Type B pancreatic cell (in vitro differentiated cells): Measurements from ENCODE around the gene CD244. TPM values are rescaled to one million over a fixed set of nuclear protein-coding genes. Genes with fewer than 3 reads are reported as not detected.

Source experiments
- DNase-seq: peaks from one replicate; pipeline ENCODE4 v3.0.0; 2021; ENCODE audit warnings: mixed read lengths; ENCODE audit not compliant: unreplicated experiment; ENCODE audit errors: extremely low spot score
- H3K27ac Mint-ChIP-seq: 2 replicates; pipeline ENCODE4 v1.8.0; 2021; ENCODE audit warnings: mild to moderate bottlenecking, mixed read lengths
- H3K27me3 Mint-ChIP-seq: 2 replicates; pipeline ENCODE4 v1.8.0; 2021; ENCODE audit warnings: mixed read lengths
- H3K36me3 Mint-ChIP-seq: 2 replicates; pipeline ENCODE4 v1.8.0; 2021; ENCODE audit warnings: mixed read lengths
- H3K4me1 Mint-ChIP-seq: one replicate; pipeline ENCODE4 v1.8.0; 2021; ENCODE audit warnings: mixed read lengths; ENCODE audit not compliant: unreplicated experiment
- H3K4me3 Mint-ChIP-seq: 2 replicates; pipeline ENCODE4 v1.8.0; 2021; ENCODE audit warnings: mild to moderate bottlenecking, mixed read lengths
- H3K9me3 Mint-ChIP-seq: 2 replicates; pipeline ENCODE4 v1.8.0; 2021; ENCODE audit warnings: mixed read lengths
- total RNA-seq: library from RNA; stranded (reverse); gene quantifications from 2 replicates; pipeline ENCODE4 v1.2.1, GENCODE V29; 2021; ENCODE audit warnings: low replicate concordance
- TF ChIP-seq, protein P1 (sequence below): fragments of 200-600 bp; sonication (generic); conservative IDR thresholded peaks from 2 replicates; pipeline ENCODE4 v1.5.0; 2021; ENCODE audit warnings: antibody characterized with exemption, mild to moderate bottlenecking

Gene CD244
- total RNA-seq, 1 donor from 2014 or later: 0.56 TPM

DNA sequence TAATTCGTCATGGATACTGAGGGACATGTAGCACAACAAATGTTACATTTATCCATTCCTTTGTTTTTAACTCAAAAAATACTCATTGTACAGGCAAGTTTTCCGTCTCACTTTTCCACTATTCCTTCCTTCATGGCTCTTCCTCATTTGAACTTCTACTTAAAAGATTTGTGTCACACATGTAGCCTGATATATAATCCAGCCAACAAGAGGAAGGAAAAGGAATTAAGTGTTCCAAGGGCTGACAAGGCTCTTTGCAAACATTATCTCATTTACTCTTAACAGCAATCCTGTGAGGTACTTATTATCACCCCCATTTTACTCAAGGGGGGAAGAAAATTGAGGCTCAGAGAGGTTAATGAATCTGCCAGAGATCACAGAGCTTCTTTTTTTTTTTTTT, 22.9 kb downstream of the CD244 start:
- no peak overlapping the region for H3K4me3 Mint-ChIP-seq
- H3K36me3 Mint-ChIP-seq: no peaks in the 10 kb centered on the region
- no peaks in the 10 kb centered on the region for H3K4me1 Mint-ChIP-seq
- TF ChIP-seq, protein P1, sequence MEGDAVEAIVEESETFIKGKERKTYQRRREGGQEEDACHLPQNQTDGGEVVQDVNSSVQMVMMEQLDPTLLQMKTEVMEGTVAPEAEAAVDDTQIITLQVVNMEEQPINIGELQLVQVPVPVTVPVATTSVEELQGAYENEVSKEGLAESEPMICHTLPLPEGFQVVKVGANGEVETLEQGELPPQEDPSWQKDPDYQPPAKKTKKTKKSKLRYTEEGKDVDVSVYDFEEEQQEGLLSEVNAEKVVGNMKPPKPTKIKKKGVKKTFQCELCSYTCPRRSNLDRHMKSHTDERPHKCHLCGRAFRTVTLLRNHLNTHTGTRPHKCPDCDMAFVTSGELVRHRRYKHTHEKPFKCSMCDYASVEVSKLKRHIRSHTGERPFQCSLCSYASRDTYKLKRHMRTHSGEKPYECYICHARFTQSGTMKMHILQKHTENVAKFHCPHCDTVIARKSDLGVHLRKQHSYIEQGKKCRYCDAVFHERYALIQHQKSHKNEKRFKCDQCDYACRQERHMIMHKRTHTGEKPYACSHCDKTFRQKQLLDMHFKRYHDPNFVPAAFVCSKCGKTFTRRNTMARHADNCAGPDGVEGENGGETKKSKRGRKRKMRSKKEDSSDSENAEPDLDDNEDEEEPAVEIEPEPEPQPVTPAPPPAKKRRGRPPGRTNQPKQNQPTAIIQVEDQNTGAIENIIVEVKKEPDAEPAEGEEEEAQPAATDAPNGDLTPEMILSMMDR: no peak
- H3K27ac Mint-ChIP-seq: no peak overlapping the region
- no peak for DNase-seq
- peaks cover 8% of the 10 kb centered on the region for H3K27me3 Mint-ChIP-seq
- H3K9me3 Mint-ChIP-seq: no peaks in the 10 kb centered on the region

DNA sequence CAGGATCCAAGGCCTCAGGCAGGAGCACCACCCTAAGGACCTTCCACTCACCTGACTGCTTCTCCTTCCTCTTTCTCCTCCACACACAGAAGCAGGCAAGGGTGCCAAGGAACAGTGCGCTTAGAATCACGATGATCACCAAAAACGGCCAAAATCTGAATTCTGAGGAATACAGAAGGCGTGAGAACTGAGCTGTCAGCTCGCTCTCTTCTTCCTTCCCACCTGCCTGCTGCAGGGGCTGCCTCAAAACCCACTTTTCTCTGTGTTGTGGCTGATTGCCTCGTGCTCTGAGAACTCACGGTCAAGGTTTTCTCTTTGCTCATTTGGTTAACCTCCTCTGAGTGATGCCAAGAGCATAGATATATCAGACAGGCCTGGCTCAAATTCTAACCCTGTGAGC, 23.8 kb downstream of the CD244 start:
- H3K27me3 Mint-ChIP-seq: peaks cover 8% of the 10 kb centered on the region
- no peaks in the 10 kb centered on the region for H3K9me3 Mint-ChIP-seq
- TF ChIP-seq, protein P1: no peak
- H3K36me3 Mint-ChIP-seq: no peaks in the 10 kb centered on the region
- no peaks in the 10 kb centered on the region for H3K4me1 Mint-ChIP-seq
- no peak for DNase-seq
- H3K4me3 Mint-ChIP-seq: no peak overlapping the region
- no peak overlapping the region for H3K27ac Mint-ChIP-seq

GRCh38 chr1:160837558-160838205, 25.0 kb downstream of the CD244 start:
- Mint-ChIP-seq H3K27ac (no peak overlapping the region), H3K27me3 (peaks cover 4% of the 10 kb centered on the region), H3K9me3 (no peaks in the 10 kb centered on the region), H3K4me1 (no peaks in the 10 kb centered on the region), H3K4me3 (no peak overlapping the region), H3K36me3 (no peaks in the 10 kb centered on the region)
- TF ChIP-seq, protein P1: no peak
- no peak for DNase-seq

DNA sequence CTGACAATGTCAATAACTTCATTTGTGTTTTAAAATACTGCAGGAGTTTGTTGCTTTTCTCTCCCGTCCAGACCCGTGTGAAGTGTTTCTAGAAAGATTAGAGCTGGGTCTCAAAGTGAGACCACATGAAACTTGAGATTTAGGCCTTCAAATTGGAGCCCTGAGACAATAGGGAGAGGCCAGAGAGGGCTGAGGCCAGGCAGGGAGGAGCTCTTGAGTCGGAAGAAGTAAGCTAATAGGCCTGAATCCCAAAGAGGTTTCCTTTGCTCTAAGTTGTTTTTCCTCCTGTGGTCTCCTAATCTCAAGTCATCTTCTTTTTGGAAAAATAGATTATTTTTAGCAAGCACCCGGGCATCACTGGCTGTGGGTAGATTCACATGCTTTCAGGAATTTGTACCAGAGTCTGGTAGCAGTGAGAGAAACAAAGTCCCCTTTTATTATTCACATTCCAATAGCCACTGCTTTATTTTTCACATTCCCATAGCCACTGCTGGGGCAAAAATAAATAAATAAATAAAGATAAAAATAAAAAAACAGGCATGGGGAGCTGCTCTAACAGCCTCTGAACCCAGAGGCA, 25.6 kb downstream of the CD244 start:
- no peak for DNase-seq
- Mint-ChIP-seq H3K9me3 (no peaks in the 10 kb centered on the region), H3K27me3 (peaks cover 4% of the 10 kb centered on the region), H3K27ac (no peak overlapping the region), H3K36me3 (no peaks in the 10 kb centered on the region), H3K4me3 (no peak overlapping the region), H3K4me1 (no peaks in the 10 kb centered on the region)
- TF ChIP-seq, protein P1: no peak

DNA sequence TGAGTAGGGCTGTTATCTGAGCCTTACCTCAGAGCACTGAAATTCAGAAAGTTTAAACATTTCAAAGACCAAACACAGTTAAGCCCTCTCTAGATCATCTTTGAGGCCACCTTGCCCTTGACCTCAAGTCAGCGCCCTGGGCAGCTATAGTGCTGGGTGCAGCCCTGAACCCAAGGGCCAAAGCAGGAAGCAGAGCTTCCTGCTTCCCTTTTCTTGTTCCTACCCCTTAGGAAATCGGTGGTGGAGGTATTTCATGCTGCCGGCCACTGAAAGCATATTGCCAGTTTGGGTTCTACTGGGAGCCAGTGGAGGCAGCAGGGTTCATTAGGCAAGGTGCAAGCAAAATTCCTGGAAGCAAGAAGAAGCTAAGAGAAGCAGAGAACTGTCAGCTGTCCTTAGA, 26.1 kb downstream of the CD244 start:
- Mint-ChIP-seq H3K27ac (no peak overlapping the region), H3K9me3 (no peaks in the 10 kb centered on the region), H3K27me3 (peaks cover 4% of the 10 kb centered on the region), H3K4me3 (no peak overlapping the region), H3K4me1 (no peaks in the 10 kb centered on the region), H3K36me3 (no peaks in the 10 kb centered on the region)
- DNase-seq: no peak
- TF ChIP-seq, protein P1: no peak
